Measurements from ENCODE around the gene HOXA7.

The HOXA7 gene

DNA sequence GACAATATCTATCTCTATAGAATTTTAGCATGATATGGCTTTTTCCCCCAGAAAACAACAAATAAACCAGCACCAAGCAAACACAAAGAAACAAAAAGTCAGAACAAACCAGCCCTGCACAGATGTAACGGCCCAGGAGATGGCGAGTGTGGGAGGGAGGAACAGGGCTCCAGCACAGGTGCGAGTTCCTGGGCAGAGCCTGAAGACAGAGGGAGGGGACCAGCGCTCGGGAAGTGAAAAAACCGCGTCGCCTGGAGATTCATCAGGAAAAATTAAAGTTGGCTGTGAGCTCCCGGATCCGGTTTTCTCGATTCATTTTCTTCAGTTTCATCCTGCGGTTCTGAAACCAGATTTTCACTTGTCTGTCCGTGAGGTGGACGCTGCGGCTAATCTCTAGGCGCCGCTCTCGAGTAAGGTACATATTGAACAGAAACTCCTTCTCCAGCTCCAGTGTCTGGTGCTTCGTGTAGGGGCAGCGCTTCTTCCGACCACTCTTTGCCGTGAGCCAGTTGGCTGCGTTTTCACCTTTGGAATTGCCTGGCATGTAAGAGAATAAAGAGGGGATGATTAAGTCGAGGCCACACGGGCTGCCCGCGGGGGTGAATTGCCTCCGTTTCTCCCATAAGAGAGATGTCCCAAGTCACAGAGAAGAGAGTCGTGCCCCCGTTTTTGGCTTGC, 15.3 kb upstream of the HOXA7 start:
- Histone ChIP-seq H4K20me1 (ENCODE audit: control insufficient read depth, insufficient read depth, low read depth, low read length) (peaks cover 5% of the 10 kb centered on the region; the same call in 1 of the 2 replicates), H3K9me2 (replicated peaks; ENCODE audit: control insufficient read depth, low read length) (no peaks in the 10 kb centered on the region), H3F3A (ENCODE audit: control insufficient read depth, insufficient read depth) (peaks cover 10% of the 10 kb centered on the region), H3K36me3 (ENCODE audit: control insufficient read depth, low read length) (no peaks in the 10 kb centered on the region), H3K27ac (ENCODE audit: low read depth, low read length) (no peak overlapping the region), H3K27me3 (ENCODE audit: control insufficient read depth, low read length) (peaks cover 85% of the 10 kb centered on the region), H3K4me1 (ENCODE audit: control insufficient read depth, low read length) (peaks cover 13% of the 10 kb centered on the region), H3K4me3 (ENCODE audit: low read length) (no peak overlapping the region), H3K79me2 (ENCODE audit: control insufficient read depth, low read length) (no peaks in the 10 kb centered on the region), H3K4me2 (ENCODE audit: low read length) (no peak overlapping the region), H3K9me3 (ENCODE audit: control insufficient read depth, insufficient read depth, low read length) (no peaks in the 10 kb centered on the region)
- TF ChIP-seq, protein P1, sequence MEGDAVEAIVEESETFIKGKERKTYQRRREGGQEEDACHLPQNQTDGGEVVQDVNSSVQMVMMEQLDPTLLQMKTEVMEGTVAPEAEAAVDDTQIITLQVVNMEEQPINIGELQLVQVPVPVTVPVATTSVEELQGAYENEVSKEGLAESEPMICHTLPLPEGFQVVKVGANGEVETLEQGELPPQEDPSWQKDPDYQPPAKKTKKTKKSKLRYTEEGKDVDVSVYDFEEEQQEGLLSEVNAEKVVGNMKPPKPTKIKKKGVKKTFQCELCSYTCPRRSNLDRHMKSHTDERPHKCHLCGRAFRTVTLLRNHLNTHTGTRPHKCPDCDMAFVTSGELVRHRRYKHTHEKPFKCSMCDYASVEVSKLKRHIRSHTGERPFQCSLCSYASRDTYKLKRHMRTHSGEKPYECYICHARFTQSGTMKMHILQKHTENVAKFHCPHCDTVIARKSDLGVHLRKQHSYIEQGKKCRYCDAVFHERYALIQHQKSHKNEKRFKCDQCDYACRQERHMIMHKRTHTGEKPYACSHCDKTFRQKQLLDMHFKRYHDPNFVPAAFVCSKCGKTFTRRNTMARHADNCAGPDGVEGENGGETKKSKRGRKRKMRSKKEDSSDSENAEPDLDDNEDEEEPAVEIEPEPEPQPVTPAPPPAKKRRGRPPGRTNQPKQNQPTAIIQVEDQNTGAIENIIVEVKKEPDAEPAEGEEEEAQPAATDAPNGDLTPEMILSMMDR (IDR thresholded peaks at IDR 0.05; ENCODE audit: low read depth, low read length, poor library complexity, severe bottlenecking): no peak
- TF ChIP-seq EZH2phosphoT487 (IDR thresholded peaks at IDR 0.05; ENCODE audit: borderline replicate concordance, low read length): no peak

DNA sequence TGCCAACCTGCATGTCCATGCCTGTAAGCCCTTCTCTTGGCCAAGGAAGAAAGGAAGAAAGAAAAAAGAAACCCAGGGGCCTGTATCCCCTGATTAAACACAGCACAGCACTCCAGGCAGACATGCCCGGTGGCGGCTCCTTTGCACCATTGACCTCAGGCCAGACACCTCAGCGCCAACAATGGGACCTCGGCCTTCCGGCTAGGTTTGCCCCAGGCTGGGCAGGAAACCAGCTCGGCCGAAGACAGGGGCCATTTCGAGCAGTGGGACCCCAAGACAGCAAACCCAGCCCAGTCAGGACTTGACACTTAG, 14.8 kb upstream of the HOXA7 start:
- Histone ChIP-seq H3K9me3 (ENCODE audit: control insufficient read depth, insufficient read depth, low read length) (no peaks in the 10 kb centered on the region), H3K4me1 (ENCODE audit: control insufficient read depth, low read length) (peaks cover 13% of the 10 kb centered on the region), H3K9me2 (replicated peaks; ENCODE audit: control insufficient read depth, low read length) (no peaks in the 10 kb centered on the region), H3K27me3 (ENCODE audit: control insufficient read depth, low read length) (peaks cover 90% of the 10 kb centered on the region), H3K36me3 (ENCODE audit: control insufficient read depth, low read length) (no peaks in the 10 kb centered on the region), H3F3A (ENCODE audit: control insufficient read depth, insufficient read depth) (peaks cover 10% of the 10 kb centered on the region), H4K20me1 (ENCODE audit: control insufficient read depth, insufficient read depth, low read depth, low read length) (peaks cover 5% of the 10 kb centered on the region; the same call in 1 of the 2 replicates), H3K4me2 (ENCODE audit: low read length) (no peak overlapping the region), H3K79me2 (ENCODE audit: control insufficient read depth, low read length) (no peaks in the 10 kb centered on the region), H3K27ac (ENCODE audit: low read depth, low read length) (no peak overlapping the region), H3K4me3 (ENCODE audit: low read length) (no peak overlapping the region)
- TF ChIP-seq, protein P1 (IDR thresholded peaks at IDR 0.05; ENCODE audit: low read depth, low read length, poor library complexity, severe bottlenecking): no peak
- TF ChIP-seq EZH2phosphoT487 (IDR thresholded peaks at IDR 0.05; ENCODE audit: borderline replicate concordance, low read length): peak; percentile 34; the same call in 1 of the 2 replicates

DNA sequence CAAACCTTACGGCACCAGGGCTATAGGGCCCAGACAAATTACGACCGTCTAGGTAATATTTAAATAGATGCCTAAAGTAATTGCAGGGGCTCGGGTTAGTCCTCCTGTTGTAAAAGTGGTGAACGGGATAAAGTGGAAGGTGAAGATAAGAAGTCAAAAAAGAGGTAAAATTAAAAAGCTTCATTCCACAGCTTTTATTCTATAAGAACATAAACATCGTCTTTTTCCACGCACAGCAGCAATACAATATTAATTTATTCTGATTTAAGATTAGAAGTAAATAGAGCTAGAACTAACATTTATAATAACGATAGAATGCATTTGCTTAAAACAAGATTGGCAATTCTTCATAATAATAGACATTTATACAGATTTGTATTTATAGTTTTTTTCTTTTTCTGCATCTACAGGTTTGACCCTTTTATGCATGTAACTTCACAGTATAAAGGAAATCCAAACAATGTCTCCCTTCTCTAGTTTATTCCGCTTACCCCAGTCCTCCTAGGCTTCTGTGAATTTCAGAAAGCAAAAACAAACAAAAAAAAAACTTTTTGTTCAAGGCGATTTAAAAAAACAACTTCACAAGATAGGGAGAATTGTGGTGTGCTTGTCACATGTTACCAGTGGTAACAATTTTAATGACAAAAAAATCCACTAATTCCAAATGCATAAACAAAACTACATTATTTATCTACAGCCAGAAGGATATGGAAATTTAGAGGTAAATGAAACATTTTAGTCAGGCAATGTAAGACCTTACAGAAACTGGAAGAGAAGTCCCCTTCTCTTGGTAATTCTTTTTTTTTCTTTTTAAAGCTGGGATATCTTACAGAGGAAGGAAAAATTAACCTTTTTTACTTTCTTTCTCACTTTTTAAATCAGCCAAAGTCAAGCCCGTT, 14.2 kb upstream of the HOXA7 start:
- Histone ChIP-seq H3K9me2 (replicated peaks; ENCODE audit: control insufficient read depth, low read length) (no peaks in the 10 kb centered on the region), H3K4me2 (ENCODE audit: low read length) (no peak overlapping the region), H4K20me1 (ENCODE audit: control insufficient read depth, insufficient read depth, low read depth, low read length) (peaks cover 5% of the 10 kb centered on the region; the same call in 1 of the 2 replicates), H3K4me3 (ENCODE audit: low read length) (no peak overlapping the region), H3K27me3 (ENCODE audit: control insufficient read depth, low read length) (peaks cover 92% of the 10 kb centered on the region), H3K36me3 (ENCODE audit: control insufficient read depth, low read length) (no peaks in the 10 kb centered on the region), H3K27ac (ENCODE audit: low read depth, low read length) (no peak overlapping the region), H3K79me2 (ENCODE audit: control insufficient read depth, low read length) (no peaks in the 10 kb centered on the region), H3K4me1 (ENCODE audit: control insufficient read depth, low read length) (peaks cover 13% of the 10 kb centered on the region), H3F3A (ENCODE audit: control insufficient read depth, insufficient read depth) (peaks cover 10% of the 10 kb centered on the region), H3K9me3 (ENCODE audit: control insufficient read depth, insufficient read depth, low read length) (no peaks in the 10 kb centered on the region)
- no peak for TF ChIP-seq EZH2phosphoT487 (IDR thresholded peaks at IDR 0.05; ENCODE audit: borderline replicate concordance, low read length)
- TF ChIP-seq, protein P1 (IDR thresholded peaks at IDR 0.05; ENCODE audit: low read depth, low read length, poor library complexity, severe bottlenecking): no peak
